Activated naive CD4-positive, alpha-beta T cell treated with anti-CD3 and anti-CD28 coated beads, Interleukin-2, amount 50 U/mL, for 24 hours (primary cell): ENCODE data around the gene TAX1BP1.

Experiments used
- H3K27ac Mint-ChIP-seq: one replicate; pipeline ENCODE4 v1.8.0; 2021; ENCODE audit warnings: mild to moderate bottlenecking, mixed read lengths
- H3K27me3 Mint-ChIP-seq: one replicate; pipeline ENCODE4 v1.8.0; 2021; ENCODE audit warnings: mixed read lengths
- H3K36me3 Mint-ChIP-seq: one replicate; pipeline ENCODE4 v1.8.0; 2021; ENCODE audit warnings: mixed read lengths
- H3K4me1 Mint-ChIP-seq: one replicate; pipeline ENCODE4 v1.8.0; 2021; ENCODE audit warnings: mixed read lengths
- H3K4me3 Mint-ChIP-seq: one replicate; pipeline ENCODE4 v1.8.0; 2021; ENCODE audit warnings: mild to moderate bottlenecking, mixed read lengths
- H3K9me3 Mint-ChIP-seq: one replicate; pipeline ENCODE4 v1.8.0; 2021; ENCODE audit warnings: mixed read lengths

Gene TAX1BP1

DNA sequence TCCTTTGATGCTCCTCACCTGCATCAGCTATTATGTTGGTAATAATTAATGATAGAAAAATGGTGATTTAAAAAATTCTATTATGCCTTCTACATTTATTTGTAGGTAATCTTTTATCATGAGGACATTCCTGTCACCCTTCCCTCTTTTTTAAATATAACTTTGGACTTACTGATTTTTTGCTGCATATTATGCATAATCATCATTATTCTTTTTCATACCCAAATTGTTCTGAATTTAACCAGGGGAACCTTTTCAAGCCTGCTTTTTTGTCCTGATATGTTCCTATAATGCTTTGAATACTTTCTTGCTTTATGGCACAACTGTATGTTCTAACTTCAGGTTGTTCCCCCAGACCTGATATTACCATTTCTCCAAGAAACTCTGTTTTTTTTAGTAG, 48.5 kb downstream of the TAX1BP1 start:
- H3K4me1 Mint-ChIP-seq = peaks cover 12% of the 10 kb centered on the region
- no peak overlapping the region for H3K4me3 Mint-ChIP-seq
- peaks cover 15% of the 10 kb centered on the region for H3K36me3 Mint-ChIP-seq
- H3K27me3 Mint-ChIP-seq = no peaks in the 10 kb centered on the region
- H3K27ac Mint-ChIP-seq = no peak overlapping the region
- H3K9me3 Mint-ChIP-seq = no peaks in the 10 kb centered on the region

DNA sequence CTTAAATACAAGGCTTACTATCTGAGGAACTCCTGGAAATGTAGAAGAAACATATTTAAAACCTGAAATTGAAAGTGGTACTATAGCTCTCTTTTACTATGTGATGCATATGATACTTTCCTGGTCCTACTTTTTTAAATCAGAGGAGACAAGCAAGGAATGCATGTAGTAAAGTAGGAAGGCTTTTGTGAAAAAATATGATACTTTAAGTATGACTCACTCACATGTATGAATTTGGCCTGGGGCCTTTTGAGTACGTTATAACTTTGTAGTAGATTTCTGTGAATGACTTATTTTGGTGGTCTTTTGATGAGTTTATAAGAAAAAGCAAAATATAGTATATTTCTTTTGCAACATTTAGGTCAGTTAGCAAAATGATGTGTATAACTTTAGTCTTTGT, 53.8 kb downstream of the TAX1BP1 start:
- H3K36me3 Mint-ChIP-seq = peaks cover 14% of the 10 kb centered on the region

DNA sequence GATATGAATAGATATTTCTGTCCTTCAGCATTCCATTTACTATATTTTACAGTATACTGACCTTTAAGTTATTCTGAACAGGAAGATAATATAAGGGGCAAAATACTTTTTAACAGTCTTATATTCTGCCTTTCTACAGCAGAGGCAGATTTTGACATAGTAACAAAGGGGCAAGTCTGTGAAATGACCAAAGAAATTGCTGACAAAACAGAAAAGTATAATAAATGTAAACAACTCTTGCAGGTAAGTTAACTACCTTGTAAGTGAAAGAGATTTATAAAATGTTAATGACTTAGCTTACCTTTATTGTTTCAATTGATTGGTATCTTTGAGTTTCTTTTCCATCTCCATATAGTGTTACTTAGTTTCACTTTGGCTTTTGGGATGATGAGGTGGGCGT, 56.0 kb downstream of the TAX1BP1 start:
- no peaks in the 10 kb centered on the region for H3K27me3 Mint-ChIP-seq
- no peaks in the 10 kb centered on the region for H3K4me1 Mint-ChIP-seq
- H3K36me3 Mint-ChIP-seq = peaks cover 12% of the 10 kb centered on the region
- no peaks in the 10 kb centered on the region for H3K9me3 Mint-ChIP-seq
- H3K27ac Mint-ChIP-seq = no peak overlapping the region
- H3K4me3 Mint-ChIP-seq = no peak overlapping the region

More for the DNA sequence above, 53.8 kb downstream of the TAX1BP1 start:
- no peak overlapping the region for H3K4me3 Mint-ChIP-seq
- no peaks in the 10 kb centered on the region for H3K27me3 Mint-ChIP-seq
- no peaks in the 10 kb centered on the region for H3K9me3 Mint-ChIP-seq
- H3K4me1 Mint-ChIP-seq = no peaks in the 10 kb centered on the region
- no peak overlapping the region for H3K27ac Mint-ChIP-seq

DNA sequence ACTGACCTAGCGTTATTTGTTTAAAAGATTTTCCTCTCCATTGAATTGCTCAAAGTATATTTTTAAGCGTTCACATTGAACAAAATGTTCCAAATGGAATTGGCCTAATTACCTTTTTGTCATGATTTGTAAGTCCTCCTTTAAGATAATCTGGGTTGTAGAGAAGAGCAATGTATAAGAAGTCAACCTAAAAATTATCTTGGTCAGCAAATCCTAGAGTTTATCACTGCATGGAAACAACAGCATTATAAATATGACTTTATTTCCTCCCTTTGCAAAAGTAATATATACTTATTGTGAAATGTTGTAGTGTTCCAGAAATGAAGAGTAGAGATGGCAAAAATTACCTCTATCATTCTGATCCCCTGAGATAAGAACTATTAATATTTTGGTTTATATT, 59.2 kb downstream of the TAX1BP1 start:
- Mint-ChIP-seq H3K9me3 (no peaks in the 10 kb centered on the region), H3K4me1 (peaks cover 7% of the 10 kb centered on the region), H3K4me3 (no peak overlapping the region), H3K27ac (no peak overlapping the region), H3K36me3 (peaks cover 22% of the 10 kb centered on the region), H3K27me3 (no peaks in the 10 kb centered on the region)

DNA sequence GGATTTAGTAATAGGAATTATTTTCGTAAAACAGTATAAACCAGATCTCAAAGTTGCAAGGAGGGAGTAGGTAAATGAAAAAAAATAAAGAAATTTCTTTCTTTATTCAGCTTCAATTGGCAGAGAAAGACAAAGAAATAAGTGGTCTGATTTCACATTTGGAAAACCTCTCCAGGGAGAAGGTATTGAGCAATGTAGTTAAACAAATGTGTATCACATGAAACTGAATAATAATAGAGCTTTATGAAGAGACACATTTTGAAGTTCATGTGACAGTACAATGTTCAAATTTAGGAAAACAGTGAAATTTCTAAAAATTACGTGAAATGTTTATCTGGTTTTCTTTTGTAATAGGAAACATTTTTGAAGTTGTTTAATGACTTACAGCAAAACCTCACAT, 63.0 kb downstream of the TAX1BP1 start:
- Mint-ChIP-seq H3K9me3 (no peaks in the 10 kb centered on the region), H3K4me1 (peaks cover 18% of the 10 kb centered on the region), H3K4me3 (no peak overlapping the region), H3K27ac (no peak overlapping the region), H3K27me3 (no peaks in the 10 kb centered on the region), H3K36me3 (peaks cover 19% of the 10 kb centered on the region)

DNA sequence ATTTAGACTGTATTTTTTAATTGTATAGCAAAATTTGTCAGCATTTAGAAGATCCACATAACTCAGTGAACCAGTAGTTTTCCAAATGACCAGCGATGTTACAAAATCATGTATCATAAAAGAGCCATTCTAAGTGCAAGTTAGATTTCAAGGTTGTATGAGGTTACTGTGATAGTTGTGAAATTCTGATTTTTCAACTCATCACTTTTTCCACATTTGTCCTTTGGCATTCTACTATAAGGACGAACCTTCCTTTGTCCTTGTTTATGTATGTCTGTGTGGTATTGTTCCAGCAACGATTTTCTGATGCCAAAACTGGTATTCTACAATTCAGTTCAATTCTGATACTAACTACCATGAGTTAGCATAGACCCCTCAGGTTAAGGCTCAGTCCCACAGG, 64.2 kb downstream of the TAX1BP1 start:
- Mint-ChIP-seq H3K27ac (no peak overlapping the region), H3K4me1 (peaks cover 24% of the 10 kb centered on the region), H3K4me3 (no peak overlapping the region), H3K9me3 (no peaks in the 10 kb centered on the region), H3K27me3 (no peaks in the 10 kb centered on the region), H3K36me3 (peaks cover 21% of the 10 kb centered on the region)

DNA sequence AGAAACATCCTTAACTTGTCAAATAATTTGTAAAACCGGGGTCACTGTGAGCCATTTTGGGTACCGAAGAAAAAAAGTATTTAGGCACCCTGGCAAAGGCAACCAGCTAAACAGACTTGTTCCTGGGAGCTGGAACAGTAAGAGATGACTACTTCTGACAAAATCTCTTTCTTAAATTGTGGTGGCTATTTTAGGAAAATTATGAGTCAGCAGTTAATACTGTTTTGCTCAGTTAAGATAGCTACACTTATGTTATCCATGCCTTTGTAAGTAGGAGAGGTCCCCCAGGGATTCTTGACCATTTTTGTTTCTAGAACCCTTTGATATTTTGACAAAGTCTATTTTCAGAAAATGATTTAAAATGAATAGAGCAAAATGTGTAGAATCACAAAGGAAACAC, 68.7 kb downstream of the TAX1BP1 start:
- Mint-ChIP-seq H3K4me1 (peaks cover 23% of the 10 kb centered on the region), H3K36me3 (peaks cover 18% of the 10 kb centered on the region), H3K27me3 (no peaks in the 10 kb centered on the region), H3K4me3 (no peak overlapping the region), H3K27ac (no peak overlapping the region), H3K9me3 (no peaks in the 10 kb centered on the region)

DNA sequence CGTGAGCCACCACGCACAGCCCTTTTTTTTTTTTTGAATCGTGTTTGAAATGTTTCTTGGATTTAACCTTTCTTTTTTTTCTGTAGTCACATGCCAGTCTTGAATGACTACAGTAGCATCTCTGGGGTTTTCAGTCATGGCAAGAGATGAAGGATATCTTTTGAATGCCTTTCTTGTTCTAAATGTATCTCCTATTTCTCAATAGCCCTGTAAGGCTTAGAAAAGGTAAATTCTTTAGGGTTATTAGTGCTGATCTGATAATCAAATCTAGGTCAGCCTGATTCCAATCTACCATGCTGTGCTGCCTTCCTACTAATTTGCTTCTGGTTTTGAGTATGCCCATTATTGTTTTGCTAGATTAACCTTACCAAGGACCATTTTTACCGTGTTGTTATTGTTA, 70.2 kb downstream of the TAX1BP1 start:
- Mint-ChIP-seq H3K27me3 (no peaks in the 10 kb centered on the region), H3K36me3 (peaks cover 22% of the 10 kb centered on the region), H3K4me1 (peaks cover 19% of the 10 kb centered on the region), H3K27ac (no peak overlapping the region), H3K9me3 (no peaks in the 10 kb centered on the region), H3K4me3 (no peak overlapping the region)

DNA sequence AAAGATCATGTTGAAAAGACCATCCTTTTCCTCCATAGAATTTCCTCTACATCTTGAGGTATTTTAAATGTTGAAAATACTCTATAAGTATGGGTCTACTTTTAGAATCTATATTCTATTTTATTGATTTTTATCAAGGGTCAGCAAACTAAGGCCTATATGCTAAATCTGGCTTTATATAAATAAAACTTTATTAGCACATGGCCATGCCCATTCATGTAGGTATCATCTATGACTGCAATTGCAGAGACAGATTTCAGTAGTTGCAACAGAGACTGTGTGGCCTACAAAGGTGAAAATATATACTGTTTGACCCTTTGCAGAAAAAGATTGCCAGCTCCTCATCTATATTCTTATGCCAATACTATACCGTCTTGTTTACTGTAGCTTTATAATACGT, 72.7 kb downstream of the TAX1BP1 start:
- Mint-ChIP-seq H3K4me1 (peaks cover 15% of the 10 kb centered on the region), H3K4me3 (no peak overlapping the region), H3K27me3 (no peaks in the 10 kb centered on the region), H3K9me3 (no peaks in the 10 kb centered on the region), H3K36me3 (peaks cover 25% of the 10 kb centered on the region), H3K27ac (no peak overlapping the region)

DNA sequence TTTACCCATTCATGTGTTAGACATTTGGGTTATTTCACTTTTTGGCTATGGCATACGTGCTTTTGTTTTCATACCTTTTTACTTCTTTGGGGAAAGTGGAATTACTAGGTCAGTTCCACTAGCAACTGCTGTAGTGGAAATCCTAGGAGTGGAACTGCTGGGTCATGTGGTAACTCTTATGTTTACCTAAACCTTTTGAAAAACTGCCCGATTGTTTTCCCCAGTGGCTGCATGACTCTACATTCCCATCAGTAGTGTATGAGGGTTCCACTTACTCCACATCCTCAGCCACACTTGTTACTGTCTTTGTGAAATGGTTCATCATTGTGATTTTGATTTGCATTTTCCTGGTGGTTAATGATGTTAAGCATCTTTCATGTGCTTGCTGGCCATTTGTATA, 82.3 kb downstream of the TAX1BP1 start:
- Mint-ChIP-seq H3K36me3 (peaks cover 9% of the 10 kb centered on the region), H3K4me3 (no peak overlapping the region), H3K9me3 (no peaks in the 10 kb centered on the region), H3K27me3 (no peaks in the 10 kb centered on the region), H3K4me1 (no peaks in the 10 kb centered on the region), H3K27ac (no peak overlapping the region)

DNA sequence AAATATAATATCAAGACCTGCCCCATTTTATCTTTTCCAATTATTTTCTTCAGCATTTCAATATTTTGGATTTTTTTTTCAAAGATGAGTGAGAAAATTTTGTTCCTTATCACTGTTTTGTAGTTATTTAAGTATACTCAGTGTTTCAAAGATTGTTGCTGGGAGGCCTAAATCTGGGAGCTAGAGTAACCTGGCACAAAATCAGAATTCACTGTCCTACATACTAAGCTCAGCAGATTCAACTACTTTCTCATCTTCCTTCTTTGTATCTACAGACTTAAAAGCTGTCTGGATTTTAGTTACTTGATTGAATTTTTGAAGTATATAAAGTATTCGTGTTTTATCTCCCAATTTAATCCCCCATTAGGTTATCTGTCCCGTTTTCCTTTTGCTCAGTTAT, 85.9 kb downstream of the TAX1BP1 start:
- Mint-ChIP-seq H3K27me3 (no peaks in the 10 kb centered on the region), H3K4me1 (no peaks in the 10 kb centered on the region), H3K36me3 (peaks cover 5% of the 10 kb centered on the region), H3K4me3 (no peak overlapping the region), H3K27ac (no peak overlapping the region), H3K9me3 (no peaks in the 10 kb centered on the region)

DNA sequence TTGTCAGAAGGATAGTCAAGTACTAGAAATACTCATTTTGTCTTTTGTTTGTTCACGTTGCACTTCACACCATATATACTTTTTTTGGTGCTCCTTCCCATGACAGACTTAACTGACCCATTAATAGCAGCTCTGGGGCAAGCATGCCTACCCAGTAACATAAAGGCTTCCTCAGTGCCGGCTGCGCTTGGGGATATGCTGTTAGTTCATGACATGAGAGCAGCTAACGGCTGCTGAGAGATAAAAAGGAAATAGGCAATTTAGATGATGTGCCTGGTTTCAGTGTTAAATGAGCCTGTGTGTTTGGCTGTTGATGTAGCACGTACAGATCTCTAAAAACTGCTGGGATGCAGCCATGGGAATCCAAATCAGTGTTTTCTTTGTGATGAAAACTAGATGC, 86.4 kb downstream of the TAX1BP1 start:
- H3K27ac Mint-ChIP-seq = no peak overlapping the region
- H3K9me3 Mint-ChIP-seq = no peaks in the 10 kb centered on the region
- peaks cover 5% of the 10 kb centered on the region for H3K36me3 Mint-ChIP-seq
- no peaks in the 10 kb centered on the region for H3K27me3 Mint-ChIP-seq
- H3K4me3 Mint-ChIP-seq = no peak overlapping the region
- no peaks in the 10 kb centered on the region for H3K4me1 Mint-ChIP-seq

DNA sequence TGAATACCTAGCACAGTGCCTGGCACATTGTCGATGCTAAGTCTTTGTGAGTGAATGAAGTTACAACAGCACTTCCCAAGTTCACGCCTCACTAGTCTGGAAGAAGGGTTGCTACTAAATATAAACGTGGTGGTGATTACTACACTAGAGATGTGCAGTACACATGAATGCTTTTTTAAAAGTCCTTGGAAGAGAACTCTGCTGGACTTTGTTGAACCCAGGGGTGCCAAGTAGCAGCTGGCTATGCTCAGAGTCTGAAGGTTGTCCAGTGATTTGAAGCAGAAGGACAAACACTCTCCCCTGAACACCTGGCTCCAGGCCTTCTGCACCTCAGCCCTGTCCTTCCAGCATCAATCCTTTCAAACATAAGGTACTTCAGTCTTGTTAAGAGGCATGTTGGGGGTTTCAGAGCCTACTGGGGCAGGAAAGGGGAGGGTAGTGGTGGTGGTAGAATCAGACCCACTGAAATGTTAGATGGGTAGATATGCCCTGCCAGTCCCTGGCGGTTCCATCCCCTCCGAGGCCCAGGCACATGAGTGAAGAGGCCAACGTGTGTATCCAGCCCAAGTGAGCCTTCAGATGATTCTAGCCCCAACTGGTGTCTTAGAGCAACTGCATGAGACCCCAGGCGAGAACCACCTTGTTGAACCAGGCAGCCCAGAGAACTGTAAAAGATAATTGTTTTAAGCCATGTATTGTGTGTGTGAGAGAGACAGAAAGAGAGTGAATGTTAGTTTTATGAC, 94.4 kb downstream of the TAX1BP1 start:
- no peak overlapping the region for H3K4me3 Mint-ChIP-seq
- no peaks in the 10 kb centered on the region for H3K27me3 Mint-ChIP-seq
- H3K27ac Mint-ChIP-seq = no peak overlapping the region
- H3K4me1 Mint-ChIP-seq = peaks cover 17% of the 10 kb centered on the region
- H3K9me3 Mint-ChIP-seq = no peaks in the 10 kb centered on the region
- H3K36me3 Mint-ChIP-seq = peaks cover 3% of the 10 kb centered on the region

DNA sequence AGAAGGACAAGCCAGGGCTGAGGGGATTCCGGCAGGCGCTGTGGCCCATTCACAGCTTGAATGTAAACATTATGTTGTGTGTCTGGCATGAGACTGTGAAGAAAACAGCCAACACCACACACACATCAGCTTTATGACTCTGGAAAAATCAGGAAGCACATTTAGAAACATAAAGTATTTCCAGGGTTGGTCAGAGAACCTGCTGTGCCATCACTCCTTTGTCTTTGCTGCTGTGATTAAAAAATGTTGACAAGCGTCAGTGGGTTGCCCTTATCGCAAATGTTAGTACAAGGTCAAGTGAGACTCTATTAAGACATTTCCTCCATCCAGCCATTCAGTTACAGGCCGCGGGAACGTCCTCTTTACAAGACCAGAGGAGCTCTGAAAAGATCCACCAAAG, 95.4 kb downstream of the TAX1BP1 start:
- Mint-ChIP-seq H3K36me3 (peaks cover 3% of the 10 kb centered on the region), H3K9me3 (no peaks in the 10 kb centered on the region), H3K27me3 (no peaks in the 10 kb centered on the region), H3K4me1 (peaks cover 27% of the 10 kb centered on the region), H3K4me3 (no peak overlapping the region), H3K27ac (no peak overlapping the region)

DNA sequence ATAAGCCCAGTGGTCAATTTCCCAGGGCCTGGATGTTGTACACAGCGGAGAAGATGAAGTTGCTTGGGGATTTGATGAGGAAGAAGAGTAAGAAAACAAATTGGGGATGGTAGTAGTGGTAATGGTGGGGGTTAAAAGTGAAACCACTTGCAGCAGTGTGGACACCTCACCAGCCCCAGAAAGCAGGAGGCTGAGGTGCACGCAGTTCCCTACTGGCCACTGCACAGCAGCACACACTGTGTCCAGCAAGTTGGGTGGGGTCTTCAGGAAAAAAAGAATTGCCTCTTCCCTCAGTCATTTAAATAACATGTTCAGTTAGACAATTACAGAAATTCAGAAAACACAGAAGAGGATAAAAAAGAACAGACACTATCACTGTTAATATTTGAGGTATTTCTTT, 96.6 kb downstream of the TAX1BP1 start:
- Mint-ChIP-seq H3K4me3 (no peak overlapping the region), H3K9me3 (no peaks in the 10 kb centered on the region), H3K27me3 (no peaks in the 10 kb centered on the region), H3K36me3 (peaks cover 3% of the 10 kb centered on the region), H3K4me1 (peaks cover 29% of the 10 kb centered on the region), H3K27ac (peak overlapping the region; percentile 60)

DNA sequence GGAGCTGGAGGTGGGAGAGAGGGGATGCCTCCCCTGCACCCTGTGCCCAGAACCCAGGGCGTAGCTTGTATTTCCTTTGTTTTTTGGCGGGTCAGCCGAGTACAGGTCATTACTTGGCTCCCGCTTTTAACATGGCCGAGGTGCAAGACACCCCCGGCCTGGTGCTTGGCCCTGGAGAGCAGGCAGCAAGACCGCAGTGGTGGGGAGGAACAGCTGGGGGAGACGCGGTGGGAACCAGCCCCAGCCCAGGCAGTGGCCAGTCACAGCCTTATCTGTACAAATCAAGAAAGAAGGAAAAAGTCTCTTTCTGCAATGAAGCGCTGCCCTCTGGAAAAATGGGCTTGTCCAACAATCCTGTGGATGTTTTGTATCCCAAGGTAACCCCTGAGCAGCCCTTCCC, 99.1 kb downstream of the TAX1BP1 start:
- H3K27me3 Mint-ChIP-seq = no peaks in the 10 kb centered on the region
- H3K4me3 Mint-ChIP-seq = no peak overlapping the region
- H3K27ac Mint-ChIP-seq = peak overlapping the region; percentile 8
- peaks cover 29% of the 10 kb centered on the region for H3K4me1 Mint-ChIP-seq
- peaks cover 3% of the 10 kb centered on the region for H3K36me3 Mint-ChIP-seq
- H3K9me3 Mint-ChIP-seq = no peaks in the 10 kb centered on the region

DNA sequence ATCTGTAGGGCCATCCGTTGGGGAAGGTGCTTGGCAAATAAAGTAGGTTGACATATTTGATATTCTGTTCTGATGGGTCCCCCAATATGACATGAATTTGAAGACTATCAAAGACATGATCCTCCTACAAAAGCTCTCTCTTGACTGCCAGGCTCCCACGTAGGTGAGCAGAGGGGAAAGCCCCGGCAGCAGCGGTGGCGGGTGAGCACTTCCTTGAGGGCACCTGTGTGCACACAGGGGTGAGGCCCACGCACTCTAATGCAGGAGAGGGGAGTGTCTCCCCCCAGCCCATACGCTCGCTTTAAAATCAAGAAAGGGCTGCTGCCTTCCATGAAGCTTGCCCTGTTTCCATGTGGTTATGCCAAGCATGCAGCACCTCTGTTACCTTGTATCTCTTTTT, 100.4 kb downstream of the TAX1BP1 start:
- peaks cover 29% of the 10 kb centered on the region for H3K4me1 Mint-ChIP-seq
- H3K27me3 Mint-ChIP-seq = no peaks in the 10 kb centered on the region
- peak overlapping the region; percentile 23 for H3K4me3 Mint-ChIP-seq
- no peak overlapping the region for H3K27ac Mint-ChIP-seq
- no peaks in the 10 kb centered on the region for H3K9me3 Mint-ChIP-seq
- peaks cover 3% of the 10 kb centered on the region for H3K36me3 Mint-ChIP-seq
